ENCODE measurements around the gene PRR3.

Gene PRR3

DNA sequence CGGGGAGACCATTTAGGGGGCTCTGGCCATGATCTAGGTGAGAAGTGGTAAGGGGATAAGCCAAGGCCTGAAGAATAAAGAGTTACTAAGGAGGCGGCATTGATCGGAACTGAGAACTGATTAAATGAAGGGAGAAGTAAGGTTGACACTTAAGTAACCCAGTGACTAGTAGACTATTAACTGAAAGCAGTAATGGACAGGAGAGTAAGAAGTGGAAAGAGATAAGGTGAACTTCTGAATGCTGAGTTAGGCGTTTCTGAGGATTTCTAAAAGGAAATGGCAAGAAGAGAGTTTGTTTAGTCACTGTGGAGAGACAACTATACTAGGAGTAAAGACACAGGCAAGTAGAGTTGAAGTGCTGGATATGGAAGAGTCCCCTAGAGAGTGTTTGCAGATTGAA is 16.0 kb downstream of the PRR3 start:
- DNase-seq: no peak

DNA sequence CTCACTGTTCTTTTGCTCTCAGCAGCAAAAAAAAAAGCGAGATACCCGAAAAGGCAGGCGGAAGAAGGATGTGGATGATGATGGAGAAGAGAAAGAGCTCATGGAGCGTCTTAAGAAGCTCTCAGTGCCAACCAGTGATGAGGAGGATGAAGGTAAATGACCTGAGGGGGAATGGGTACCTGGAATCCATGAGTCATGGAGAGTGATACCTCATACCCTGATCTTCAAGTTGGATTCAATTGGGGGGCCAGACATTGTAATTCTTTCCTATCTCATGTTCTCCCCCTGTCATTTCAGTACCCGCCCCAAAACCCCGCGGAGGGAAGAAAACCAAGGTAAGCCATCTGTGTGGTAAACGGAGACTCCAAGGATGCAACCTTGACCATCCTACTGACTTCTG is 21.0 kb downstream of the PRR3 start:
- DNase-seq: no peak

DNA sequence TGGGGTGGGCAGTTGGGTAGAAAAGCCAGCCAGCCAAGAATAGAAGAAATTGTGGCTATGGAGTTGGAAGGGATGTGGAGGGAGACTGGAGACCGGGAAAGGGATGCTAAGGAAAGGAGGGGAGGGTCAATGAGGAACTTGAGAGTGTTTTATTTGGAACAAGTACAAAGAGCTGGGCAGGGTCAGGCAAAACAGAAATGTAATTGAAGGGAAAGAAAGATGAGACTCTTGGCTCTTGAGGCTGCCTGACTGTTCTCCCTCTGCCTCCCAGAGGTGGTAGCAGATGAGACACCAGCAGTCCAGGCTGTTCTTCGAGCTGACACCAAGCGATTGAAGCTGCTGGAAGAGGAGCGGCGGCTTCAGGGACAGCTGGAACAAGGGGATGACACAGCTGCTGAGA is 26.8 kb downstream of the PRR3 start:
- no peak for DNase-seq

DNA sequence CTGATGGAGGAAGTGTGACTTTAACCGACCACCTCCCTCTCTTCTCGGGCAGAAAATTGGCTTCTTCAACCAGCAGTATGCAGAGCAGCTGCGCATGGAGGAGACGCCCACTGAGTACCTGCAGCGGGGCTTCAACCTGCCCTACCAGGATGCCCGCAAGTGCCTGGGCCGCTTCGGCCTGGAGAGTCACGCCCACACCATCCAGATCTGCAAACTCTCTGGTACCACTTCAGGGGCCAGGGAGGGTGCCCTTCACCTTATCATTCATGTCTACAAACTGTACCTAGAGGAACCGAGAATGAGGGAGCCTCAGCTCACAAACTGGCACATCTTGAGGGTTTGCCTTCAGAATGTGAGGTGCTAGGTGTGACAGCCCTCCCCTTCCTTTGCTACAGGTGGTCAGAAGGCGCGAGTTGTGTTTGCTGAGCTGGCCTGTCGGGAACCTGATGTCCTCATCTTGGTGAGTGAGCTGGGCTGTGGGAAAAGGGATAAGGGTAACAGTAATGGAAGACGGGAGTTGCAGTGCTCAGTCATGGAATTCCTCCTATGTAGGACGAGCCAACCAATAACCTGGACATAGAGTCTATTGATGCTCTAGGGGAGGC is 32.8 kb downstream of the PRR3 start:
- no peak for DNase-seq

DNA sequence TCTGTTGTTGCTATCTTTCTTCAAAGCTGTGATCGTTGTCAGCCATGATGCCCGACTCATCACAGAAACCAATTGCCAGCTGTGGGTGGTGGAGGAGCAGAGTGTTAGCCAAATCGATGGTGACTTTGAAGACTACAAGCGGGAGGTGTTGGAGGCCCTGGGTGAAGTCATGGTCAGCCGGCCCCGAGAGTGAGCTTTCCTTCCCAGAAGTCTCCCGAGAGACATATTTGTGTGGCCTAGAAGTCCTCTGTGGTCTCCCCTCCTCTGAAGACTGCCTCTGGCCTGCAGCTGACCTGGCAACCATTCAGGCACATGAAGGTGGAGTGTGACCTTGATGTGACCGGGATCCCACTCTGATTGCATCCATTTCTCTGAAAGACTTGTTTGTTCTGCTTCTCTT is 33.4 kb downstream of the PRR3 start:
- DNase-seq: no peak

DNA sequence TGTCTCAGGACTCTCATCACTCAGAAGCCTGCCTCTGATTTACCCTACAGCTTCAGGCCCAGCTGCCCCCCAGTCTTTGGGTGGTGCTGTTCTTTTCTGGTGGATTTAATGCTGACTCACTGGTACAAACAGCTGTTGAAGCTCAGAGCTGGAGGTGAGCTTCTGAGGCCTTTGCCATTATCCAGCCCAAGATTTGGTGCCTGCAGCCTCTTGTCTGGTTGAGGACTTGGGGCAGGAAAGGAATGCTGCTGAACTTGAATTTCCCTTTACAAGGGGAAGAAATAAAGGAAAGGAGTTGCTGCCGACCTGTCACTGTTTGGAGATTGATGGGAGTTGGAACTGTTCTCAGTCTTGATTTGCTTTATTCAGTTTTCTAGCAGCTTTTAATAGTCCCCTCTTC is 33.9 kb downstream of the PRR3 start:
- DNase-seq: no peak

DNA sequence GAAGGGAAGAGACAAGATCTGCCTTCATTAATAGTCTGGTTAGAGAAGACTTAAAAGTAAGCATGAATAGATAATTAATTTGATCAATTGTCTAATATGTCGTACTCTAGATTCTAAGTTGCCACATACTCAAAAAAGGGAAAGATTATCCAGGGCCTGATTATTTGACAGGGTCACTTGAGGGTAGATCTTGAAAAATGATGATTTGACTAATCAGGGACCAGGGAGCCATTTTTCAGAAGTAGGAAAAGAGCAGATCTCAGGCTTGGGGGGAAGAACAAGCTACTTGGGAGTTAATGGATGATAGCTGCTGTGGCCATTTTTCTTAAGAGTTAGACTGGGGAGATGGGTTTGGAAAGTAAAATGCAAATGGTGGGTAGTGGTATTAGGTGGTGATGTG is 35.2 kb downstream of the PRR3 start:
- no peak for DNase-seq

DNA sequence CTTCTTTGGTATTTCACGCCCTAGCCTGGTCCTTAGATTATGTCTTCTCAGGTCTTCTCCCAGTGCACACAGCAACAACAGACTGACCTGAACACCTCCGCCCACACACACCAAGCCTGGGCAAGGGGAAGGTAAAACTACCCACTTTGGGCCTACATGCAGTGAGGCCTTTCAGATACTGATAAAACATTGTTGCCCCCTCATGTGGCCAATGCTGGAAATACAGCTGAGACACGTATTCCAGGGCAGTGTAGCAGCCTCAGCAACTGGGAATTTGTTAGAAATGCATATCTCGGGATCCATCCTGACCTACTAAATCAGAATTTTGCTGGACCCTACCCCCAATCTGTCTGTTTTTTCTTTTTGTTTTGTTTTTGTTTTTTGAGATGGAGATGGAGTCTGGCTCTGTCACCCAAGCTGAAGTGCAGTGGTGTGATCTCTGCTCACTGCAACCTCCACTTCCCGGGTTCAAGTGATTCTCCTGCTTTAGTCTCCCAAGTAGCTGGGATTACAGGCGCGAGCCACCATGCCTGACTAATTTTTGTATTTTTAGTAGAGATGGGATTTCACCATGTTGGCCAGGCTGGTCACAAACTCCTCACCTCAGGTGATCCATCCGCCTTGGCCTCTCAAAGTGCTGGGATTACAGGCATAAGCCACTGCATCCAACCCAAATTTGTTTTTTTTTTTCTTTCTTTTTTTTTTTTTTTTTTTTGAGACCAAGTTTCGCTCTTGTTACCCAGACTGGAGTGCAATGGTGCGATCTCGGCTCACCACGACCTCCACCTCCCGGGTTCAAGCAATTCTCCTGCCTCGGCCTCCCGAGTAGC is 40.4 kb downstream of the PRR3 start:
- DNase-seq: peak; percentile 48

DNA sequence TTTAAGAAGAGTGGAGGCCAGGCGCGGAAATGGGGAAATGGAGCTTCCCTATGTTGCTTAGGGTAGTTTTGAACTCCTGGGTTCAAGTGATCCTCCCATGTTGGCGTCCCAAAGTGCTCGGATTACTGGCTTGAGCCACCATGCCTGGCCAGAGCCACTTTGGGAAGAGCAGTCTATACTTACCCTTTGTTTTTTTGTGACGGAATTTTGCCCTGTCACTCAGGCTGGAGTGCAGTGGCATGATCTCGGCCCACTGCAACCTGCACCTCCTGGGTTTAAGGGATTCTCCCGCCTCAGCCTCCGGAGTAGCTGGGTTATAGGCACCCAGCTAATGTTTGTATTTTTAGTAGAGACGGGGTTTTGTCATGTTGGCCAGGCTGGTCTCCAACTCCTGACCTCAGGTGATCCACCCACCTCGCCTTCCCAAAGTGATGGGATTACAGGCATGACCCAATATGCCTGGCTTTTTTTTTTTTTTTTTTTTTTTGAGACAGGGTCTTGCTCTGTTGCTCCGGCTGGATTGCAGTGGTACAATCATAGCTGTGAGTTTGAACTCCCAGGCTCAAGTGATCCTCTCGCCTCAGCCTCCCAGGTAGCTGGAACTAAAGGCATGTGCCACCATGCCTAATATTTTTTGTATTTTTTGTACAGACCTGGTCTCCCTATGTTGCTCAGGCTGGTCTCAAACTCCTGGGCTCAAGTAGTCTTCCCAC is 42.0 kb downstream of the PRR3 start:
- no peak for DNase-seq

DNA sequence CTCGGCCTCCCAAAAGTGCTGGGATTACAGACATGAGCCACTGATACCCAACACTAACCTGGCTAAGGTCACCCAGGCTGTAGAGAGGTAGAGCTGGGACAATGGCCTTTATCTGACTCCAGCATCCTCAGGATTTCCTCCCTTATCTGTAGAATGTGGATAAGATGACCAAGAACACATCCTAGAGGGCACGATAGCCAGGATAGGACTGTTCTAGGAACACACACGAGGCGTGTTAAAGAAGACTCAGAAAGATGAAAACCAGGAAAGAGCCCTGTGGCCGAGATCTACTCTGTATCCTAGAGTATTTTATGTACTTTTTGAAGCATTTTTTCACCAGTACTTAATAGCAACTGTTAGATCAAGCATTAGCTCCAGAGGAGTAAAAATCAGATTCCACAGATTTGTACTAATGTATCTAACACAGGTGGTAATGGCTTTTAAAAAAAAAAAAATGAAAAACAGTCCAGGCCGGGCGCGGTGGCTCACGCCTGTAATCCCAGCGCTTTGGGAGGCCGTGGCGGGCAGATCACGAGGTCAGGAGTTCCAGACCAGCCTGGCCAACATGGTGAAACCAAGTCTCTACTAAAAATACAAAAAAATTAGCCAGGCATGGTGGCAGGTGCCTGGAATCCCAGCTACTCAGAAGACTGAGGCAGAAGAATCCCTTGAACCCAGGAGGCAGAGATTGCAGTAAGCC is 42.7 kb downstream of the PRR3 start:
- no peak for DNase-seq

DNA sequence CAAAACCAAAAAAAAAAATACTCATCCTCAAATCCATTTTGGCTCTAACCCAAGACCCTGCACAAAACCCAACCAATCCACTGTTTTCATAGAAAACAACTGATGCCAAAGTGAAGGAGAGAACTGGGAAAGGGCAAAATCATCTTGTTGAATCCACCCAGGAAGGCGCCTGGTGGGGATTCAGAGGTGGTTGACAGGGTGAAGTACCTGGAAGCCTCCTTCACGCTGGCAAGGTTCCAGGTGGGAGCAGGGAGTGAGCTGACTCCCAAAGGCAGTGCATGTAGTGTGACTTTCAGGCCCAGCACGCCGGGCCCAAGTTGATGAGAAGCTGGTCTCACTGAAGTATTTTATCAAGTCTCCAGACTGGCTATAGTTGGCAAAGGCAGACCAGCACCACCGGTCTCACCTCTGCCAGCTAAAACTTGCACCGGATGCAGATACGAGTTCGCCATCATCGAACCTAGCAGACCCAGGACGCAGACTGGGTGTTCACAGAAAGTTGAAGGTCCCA is 43.4 kb downstream of the PRR3 start:
- no peak for DNase-seq

DNA sequence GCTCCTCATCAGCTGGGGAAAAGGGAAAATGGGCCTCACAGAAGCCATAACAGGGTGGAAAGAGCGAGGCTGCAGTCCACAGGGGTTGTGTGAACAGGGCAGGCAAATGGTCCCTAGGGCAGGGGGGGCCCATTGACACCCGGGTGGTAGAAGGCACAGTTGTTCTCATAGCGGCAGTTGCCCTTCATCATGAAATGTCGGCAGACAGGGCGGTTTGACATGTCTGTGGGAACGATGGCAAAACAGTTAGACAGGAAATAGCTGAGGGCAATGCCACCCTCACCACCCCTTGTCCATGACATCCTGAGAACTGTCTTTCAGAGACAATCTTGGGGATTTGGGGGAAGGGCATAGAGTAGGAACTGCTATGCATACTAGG is 44.3 kb downstream of the PRR3 start:
- DNase-seq: no peak

DNA sequence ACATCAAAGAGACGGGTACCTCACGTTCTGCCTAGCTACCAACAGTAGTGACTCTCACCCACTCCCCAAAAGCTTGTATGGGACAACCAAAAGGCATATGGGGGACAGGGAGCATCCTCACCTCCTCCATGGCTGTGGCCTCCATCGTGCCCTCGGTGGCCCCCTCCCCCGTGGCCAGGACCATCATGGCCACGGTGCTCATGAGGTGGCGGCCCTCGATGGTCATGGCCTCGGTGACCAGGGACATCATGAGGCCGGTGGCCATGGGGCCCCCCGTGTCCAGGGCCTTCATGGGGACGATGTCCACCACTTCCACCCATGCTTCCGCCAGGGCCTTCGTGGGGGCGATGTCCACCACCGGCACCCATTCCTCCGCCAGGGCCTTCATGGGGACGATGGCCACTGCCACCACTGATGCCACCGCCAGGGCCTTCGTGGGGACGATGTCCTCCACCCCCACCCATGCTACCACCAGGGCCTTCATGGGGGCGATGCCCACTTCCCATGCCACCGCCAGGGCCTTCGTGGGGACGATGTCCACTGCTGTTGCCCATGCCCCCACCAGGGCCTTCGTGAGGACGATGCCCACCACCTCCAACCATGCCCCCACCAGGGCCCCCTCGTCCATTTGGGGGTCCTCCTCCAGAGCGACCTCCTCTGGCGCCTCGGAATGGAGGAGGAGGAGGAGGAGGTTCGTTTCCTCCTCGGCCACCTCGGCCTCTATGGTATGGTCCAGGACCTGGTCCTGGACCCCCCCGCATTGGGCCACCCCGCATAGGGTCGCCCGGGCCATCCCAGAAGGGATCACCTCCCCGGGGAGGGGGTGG is 44.9 kb downstream of the PRR3 start:
- no peak for DNase-seq

DNA sequence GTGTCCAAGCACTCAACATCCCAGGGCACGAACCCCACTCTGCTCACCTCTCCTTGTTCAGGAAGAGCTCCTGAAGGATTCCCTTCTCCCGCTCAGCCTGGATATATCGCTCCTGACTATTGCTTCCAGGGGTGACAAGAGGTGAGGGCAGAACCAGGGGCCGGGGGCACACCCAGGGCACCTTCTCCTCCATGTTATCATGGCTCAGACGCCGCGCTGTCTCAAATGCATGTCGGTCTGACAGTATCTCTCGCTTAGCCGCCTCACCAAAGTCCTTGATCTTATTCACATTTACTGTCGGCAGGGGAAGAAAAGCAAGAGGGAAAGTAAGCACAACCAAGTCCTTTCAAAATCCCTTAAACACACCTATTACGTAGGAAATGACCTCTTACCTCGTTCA is 46.9 kb downstream of the PRR3 start:
- DNase-seq: no peak

DNA sequence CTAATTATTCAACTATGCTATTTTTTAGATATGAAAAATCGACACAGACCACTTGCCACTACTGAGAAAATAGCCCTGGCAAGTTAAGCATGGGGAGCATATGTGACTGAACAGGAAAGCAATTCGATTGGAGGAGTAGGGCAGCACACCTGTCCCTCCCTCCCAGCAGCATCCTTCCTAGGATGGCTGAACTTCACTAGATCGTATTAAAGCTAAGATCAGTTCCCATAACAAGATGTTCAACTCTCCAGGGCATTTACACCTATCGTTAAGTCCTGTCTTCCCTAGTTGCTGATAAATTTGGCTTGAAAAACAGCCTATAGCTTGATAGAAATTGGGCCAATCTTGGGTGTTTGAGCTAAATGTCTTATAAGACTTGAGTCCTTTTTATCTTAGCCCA is 53.0 kb downstream of the PRR3 start:
- no peak for DNase-seq

DNA sequence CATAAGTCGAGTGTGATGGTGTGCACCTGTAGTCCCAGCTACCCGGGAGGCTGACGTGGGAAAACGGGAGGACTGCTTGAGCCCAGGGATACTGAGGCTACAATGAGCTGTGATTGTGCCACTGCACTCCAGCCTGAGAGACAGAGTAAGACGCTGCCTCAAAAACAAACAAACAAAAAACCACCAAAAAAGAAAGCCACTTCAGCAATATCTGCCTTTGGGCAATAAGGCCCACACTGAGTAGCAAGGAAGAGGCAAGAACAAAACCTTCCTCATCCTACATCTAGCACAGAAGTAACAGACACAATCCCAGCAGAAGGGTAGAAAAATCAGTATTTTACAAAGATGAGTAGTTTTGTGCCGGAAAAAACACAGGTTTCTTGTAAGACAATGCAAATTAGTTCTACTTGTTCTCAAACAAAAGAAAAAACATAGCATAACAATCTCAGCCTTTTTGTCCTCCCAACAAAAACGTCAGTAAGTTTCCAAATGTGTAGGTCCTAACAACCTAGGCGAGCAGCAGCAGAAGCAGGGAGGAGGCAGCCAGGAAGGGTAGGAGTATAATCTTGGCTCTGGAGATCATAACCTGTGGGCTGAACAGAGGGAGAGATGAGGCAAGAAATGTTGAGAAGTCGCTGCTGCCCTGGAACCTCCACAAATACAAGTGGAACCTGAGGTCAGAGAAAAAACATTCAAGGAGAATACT is 54.2 kb downstream of the PRR3 start:
- no peak for DNase-seq

DNA sequence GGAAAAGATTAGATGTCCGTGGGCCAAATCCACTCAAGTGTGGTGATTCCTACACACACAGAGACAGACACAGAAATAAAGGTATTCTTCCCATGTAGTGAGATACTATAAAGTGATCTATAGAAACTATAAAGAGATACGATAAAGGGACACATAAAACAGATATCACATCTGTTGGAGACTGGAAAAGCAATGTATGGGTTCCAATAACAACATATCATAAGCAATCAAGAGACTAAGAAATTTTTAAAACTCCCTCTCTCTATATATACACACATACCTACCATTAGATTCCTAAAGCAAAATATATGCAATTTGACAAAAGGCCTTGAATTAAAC is 54.7 kb downstream of the PRR3 start:
- no peak for DNase-seq

DNA sequence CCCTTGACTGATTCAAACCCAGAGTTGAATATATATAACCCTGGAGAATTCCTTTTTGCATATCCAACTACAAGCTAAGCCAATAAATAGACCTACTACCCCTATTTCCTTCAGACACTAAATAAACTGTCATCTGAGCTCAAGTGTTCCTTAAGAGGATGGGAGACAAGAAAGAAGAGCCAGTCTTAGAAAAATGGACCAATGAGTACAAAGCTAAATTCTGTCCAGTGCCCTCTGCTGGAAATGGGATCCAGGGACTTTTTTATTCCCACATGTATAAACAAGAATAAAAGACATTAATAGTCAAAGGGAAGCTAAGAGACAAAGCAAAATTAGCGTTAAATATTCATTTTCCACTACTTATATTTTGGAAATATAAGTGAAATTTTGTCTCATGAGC is 55.1 kb downstream of the PRR3 start:
- DNase-seq: no peak

DNA sequence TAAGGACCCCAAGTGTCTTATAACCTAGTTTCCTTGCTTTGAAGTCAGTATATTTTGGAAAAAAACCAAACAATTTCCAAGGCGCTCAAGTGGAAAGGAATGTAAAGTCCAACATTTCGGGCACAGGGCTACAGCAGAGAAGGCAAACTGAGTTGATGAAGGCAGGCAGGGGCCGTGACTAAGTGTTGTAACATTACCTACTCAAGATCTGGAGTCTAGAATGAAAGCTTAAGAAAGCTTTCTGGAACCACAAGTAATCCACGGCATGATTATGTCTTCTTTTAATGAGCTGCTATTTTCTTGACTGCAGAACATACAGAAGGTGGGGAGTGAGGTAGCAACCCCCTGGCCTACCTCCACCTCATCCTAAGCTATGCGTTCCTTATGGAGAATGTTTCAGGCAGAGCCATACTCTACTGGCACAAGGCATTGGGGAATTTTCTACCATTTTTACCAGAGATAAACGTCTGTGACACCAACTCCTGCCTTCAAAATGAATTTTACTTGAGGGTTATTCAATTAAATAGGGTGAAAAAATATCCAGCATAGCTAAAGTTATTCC is 55.7 kb downstream of the PRR3 start:
- no peak for DNase-seq

All from 8988T (cell line).